ENCODE results near the gene RAF1. TPM values are rescaled to one million over a fixed set of nuclear protein-coding genes. Genes with fewer than 3 reads are reported as not detected.

Gene RAF1
- total RNA-seq, 1 experiment from 2014 or later: 68.8 TPM

DNA sequence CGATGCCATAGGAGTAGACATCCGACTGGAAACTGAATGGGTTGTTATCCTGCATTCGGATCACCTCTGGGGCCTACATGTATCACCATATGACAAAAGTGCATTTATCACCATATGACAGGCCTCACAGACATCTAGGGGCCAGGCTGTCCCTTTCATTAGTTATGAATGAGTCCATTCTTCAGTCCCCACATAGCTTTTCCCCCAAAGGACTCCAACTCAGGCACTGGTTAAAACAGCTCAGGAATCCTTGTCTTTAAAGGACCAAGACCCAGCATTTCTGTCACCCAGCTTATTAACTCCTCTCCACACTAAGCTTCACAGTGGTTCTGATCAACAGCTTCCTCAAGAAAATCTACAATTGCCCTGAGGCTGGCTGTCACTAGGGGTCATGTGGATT, 78.7 kb downstream of the RAF1 start:
- TF ChIP-seq TCF7L2 (IDR thresholded peaks at IDR 0.05; ENCODE audit: low read depth, low read length): no peak
- TF ChIP-seq POLR2AphosphoS5 (IDR thresholded peaks at IDR 0.05; ENCODE audit: low read depth, low read length): no peak
- TF ChIP-seq SIN3A (IDR thresholded peaks at IDR 0.05; ENCODE audit: borderline replicate concordance, insufficient read depth, low read depth, low read length): no peak
- TF ChIP-seq, protein P1, sequence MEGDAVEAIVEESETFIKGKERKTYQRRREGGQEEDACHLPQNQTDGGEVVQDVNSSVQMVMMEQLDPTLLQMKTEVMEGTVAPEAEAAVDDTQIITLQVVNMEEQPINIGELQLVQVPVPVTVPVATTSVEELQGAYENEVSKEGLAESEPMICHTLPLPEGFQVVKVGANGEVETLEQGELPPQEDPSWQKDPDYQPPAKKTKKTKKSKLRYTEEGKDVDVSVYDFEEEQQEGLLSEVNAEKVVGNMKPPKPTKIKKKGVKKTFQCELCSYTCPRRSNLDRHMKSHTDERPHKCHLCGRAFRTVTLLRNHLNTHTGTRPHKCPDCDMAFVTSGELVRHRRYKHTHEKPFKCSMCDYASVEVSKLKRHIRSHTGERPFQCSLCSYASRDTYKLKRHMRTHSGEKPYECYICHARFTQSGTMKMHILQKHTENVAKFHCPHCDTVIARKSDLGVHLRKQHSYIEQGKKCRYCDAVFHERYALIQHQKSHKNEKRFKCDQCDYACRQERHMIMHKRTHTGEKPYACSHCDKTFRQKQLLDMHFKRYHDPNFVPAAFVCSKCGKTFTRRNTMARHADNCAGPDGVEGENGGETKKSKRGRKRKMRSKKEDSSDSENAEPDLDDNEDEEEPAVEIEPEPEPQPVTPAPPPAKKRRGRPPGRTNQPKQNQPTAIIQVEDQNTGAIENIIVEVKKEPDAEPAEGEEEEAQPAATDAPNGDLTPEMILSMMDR (IDR thresholded peaks at IDR 0.05): no peak
- TF ChIP-seq, protein P2, sequence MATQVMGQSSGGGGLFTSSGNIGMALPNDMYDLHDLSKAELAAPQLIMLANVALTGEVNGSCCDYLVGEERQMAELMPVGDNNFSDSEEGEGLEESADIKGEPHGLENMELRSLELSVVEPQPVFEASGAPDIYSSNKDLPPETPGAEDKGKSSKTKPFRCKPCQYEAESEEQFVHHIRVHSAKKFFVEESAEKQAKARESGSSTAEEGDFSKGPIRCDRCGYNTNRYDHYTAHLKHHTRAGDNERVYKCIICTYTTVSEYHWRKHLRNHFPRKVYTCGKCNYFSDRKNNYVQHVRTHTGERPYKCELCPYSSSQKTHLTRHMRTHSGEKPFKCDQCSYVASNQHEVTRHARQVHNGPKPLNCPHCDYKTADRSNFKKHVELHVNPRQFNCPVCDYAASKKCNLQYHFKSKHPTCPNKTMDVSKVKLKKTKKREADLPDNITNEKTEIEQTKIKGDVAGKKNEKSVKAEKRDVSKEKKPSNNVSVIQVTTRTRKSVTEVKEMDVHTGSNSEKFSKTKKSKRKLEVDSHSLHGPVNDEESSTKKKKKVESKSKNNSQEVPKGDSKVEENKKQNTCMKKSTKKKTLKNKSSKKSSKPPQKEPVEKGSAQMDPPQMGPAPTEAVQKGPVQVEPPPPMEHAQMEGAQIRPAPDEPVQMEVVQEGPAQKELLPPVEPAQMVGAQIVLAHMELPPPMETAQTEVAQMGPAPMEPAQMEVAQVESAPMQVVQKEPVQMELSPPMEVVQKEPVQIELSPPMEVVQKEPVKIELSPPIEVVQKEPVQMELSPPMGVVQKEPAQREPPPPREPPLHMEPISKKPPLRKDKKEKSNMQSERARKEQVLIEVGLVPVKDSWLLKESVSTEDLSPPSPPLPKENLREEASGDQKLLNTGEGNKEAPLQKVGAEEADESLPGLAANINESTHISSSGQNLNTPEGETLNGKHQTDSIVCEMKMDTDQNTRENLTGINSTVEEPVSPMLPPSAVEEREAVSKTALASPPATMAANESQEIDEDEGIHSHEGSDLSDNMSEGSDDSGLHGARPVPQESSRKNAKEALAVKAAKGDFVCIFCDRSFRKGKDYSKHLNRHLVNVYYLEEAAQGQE (IDR thresholded peaks at IDR 0.05; ENCODE audit: insufficient read depth in 1 of 2, low read depth in 2 of 2, low read length in 1 of 2): no peak
- H3K9me3 ChIP-seq (ENCODE audit: control insufficient read depth, insufficient read depth, low read depth, low read length): no peaks in the 10 kb centered on the region
- H3K27ac ChIP-seq (ENCODE audit: low read length): no peak overlapping the region
- CTCF ChIA-PET: no interaction called here
- no peaks in the 10 kb centered on the region for H3K27me3 ChIP-seq (ENCODE audit: control insufficient read depth, insufficient read depth, low read length)
- ATAC-seq (no peak), DNase-seq (ENCODE audit: low read depth, low spot score) (no peak)
- POLR2A ChIA-PET: interaction anchor here (0.6 kb wide), 1 partner anchor 48 kb away, joined by 11 read pairs; no protein-coding TSS in a partner anchor
- H3K4me3 ChIP-seq (ENCODE audit: low read depth in 2 of 2, low read length in 2 of 2): no peak overlapping the region
- in situ Hi-C loops (cut with HindIII; ENCODE audit: low pct_unique_long_range_greater_than_20kb, low sequenced_read_pairs) (no loop called here), intact Hi-C loops (cut with micrococcal nuclease; ENCODE audit: unreplicated experiment) (no loop called here)
- no peaks in the 10 kb centered on the region for H3K4me1 ChIP-seq (ENCODE audit: control insufficient read depth, insufficient read depth, low read length)
- H3K36me3 ChIP-seq (ENCODE audit: control insufficient read depth, insufficient read depth, low read length): peaks cover 8% of the 10 kb centered on the region
- BruUV-seq (replicated peaks): no TSS peak

DNA sequence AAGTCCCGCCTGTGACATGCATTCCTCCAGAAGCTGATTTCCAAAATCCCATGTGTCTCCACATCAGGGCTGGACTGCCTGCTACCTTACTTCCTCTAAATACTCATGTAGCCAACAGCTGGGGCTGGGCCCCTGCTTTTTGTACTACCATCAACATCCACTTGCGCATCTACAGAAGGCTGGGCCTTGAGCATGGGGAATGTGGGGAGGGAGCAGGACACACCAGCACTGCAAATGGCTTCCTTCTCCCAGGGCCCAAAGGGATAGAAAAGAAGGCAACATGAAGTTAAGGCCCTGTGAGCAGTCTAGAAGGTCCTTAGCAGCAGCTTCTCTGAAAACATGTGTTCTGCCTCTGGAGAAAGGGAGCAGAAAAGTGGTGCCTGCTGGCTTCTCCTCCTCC, 79.8 kb downstream of the RAF1 start:
- H3K4me1 ChIP-seq (ENCODE audit: control insufficient read depth, insufficient read depth, low read length): no peaks in the 10 kb centered on the region
- TSS peak; percentile 49 for BruUV-seq (replicated peaks)
- CTCF ChIA-PET: no interaction called here
- POLR2A ChIA-PET: no interaction called here
- no peaks in the 10 kb centered on the region for H3K9me3 ChIP-seq (ENCODE audit: control insufficient read depth, insufficient read depth, low read depth, low read length)
- no peak for TF ChIP-seq TCF7L2 (IDR thresholded peaks at IDR 0.05; ENCODE audit: low read depth, low read length)
- ATAC-seq (no peak), DNase-seq (ENCODE audit: low read depth, low spot score) (no peak)
- no peak overlapping the region for H3K27ac ChIP-seq (ENCODE audit: low read length)
- H3K36me3 ChIP-seq (ENCODE audit: control insufficient read depth, insufficient read depth, low read length): peaks cover 8% of the 10 kb centered on the region
- in situ Hi-C loops (cut with HindIII; ENCODE audit: low pct_unique_long_range_greater_than_20kb, low sequenced_read_pairs) (no loop called here), intact Hi-C loops (cut with micrococcal nuclease; ENCODE audit: unreplicated experiment) (no loop called here)
- no peaks in the 10 kb centered on the region for H3K27me3 ChIP-seq (ENCODE audit: control insufficient read depth, insufficient read depth, low read length)
- no peak overlapping the region for H3K4me3 ChIP-seq (ENCODE audit: low read depth in 2 of 2, low read length in 2 of 2)

DNA sequence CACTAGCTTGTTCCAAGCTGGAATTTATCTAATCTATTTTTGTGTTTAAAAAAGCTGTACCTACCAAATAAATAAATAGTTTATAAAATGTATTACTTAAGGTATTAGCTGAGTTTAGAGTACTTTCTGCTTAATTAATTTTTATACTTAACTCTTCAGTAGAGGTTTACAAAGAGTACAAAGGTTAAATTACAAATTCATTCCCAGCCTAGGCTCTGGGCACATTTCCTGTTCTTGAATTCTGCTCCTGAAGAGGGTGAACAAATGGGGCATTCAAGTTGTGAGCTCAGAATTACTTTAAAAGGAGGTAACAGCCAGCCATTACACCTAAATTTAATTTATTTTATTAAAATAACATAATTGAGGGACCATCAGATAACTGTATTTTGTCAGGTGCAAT, 80.6 kb downstream of the RAF1 start:
- H3K27ac ChIP-seq (ENCODE audit: low read length): no peak overlapping the region
- intact Hi-C loops (cut with micrococcal nuclease; ENCODE audit: unreplicated experiment): no loop called here
- in situ Hi-C loops (cut with HindIII; ENCODE audit: low pct_unique_long_range_greater_than_20kb, low sequenced_read_pairs): no loop called here
- TF ChIP-seq TCF7L2 (IDR thresholded peaks at IDR 0.05; ENCODE audit: low read depth, low read length): no peak
- TF ChIP-seq, protein P1 (IDR thresholded peaks at IDR 0.05): no peak
- no peak for TF ChIP-seq POLR2AphosphoS5 (IDR thresholded peaks at IDR 0.05; ENCODE audit: low read depth, low read length)
- TF ChIP-seq, protein P2 (IDR thresholded peaks at IDR 0.05; ENCODE audit: insufficient read depth in 1 of 2, low read depth in 2 of 2, low read length in 1 of 2): no peak
- TF ChIP-seq SIN3A (IDR thresholded peaks at IDR 0.05; ENCODE audit: borderline replicate concordance, insufficient read depth, low read depth, low read length): no peak
- no peak for DNase-seq (ENCODE audit: low read depth, low spot score)
- H3K4me3 ChIP-seq (ENCODE audit: low read depth in 2 of 2, low read length in 2 of 2): no peak overlapping the region
- POLR2A ChIA-PET: interaction anchor here (1.0 kb wide), 1 partner anchor 14 kb away, joined by 3 read pairs; no protein-coding TSS in a partner anchor
- peaks cover 8% of the 10 kb centered on the region for H3K36me3 ChIP-seq (ENCODE audit: control insufficient read depth, insufficient read depth, low read length)
- no peaks in the 10 kb centered on the region for H3K4me1 ChIP-seq (ENCODE audit: control insufficient read depth, insufficient read depth, low read length)
- CTCF ChIA-PET: no interaction called here
- no TSS peak for BruUV-seq (replicated peaks)
- no peaks in the 10 kb centered on the region for H3K9me3 ChIP-seq (ENCODE audit: control insufficient read depth, insufficient read depth, low read depth, low read length)
- no peak for ATAC-seq
- no peaks in the 10 kb centered on the region for H3K27me3 ChIP-seq (ENCODE audit: control insufficient read depth, insufficient read depth, low read length)
